Esophagus squamous epithelium (tissue), 4 donors: ENCODE measurements around the gene FMNL3.

Experiments used
- POLR2A ChIP-seq, 4 donors: fragments of 450-650 bp; IDR thresholded peaks; one replicate each; pipeline ENCODE4 v1.6.1; 2017; ENCODE audit warnings: antibody characterized with exemption in 4 of 4, mild to moderate bottlenecking in 4 of 4, moderate library complexity in 3 of 4
- TF ChIP-seq, protein P1 (sequence below), 6 experiments: fragments of 450-650 bp in 4 of 6; fragments of 200-600 bp in 2 of 6; sonication (generic) in 2 of 6; IDR thresholded peaks; one replicate each; pipeline ENCODE4 v1.5.1; 2016 to 2019; ENCODE audit warnings: antibody characterized with exemption in 6 of 6, mild to moderate bottlenecking in 4 of 6, moderate library complexity in 4 of 6

- TF ChIP-seq POLR2A (IDR thresholded peaks at IDR 0.05), result no peak
- TF ChIP-seq, protein P1, sequence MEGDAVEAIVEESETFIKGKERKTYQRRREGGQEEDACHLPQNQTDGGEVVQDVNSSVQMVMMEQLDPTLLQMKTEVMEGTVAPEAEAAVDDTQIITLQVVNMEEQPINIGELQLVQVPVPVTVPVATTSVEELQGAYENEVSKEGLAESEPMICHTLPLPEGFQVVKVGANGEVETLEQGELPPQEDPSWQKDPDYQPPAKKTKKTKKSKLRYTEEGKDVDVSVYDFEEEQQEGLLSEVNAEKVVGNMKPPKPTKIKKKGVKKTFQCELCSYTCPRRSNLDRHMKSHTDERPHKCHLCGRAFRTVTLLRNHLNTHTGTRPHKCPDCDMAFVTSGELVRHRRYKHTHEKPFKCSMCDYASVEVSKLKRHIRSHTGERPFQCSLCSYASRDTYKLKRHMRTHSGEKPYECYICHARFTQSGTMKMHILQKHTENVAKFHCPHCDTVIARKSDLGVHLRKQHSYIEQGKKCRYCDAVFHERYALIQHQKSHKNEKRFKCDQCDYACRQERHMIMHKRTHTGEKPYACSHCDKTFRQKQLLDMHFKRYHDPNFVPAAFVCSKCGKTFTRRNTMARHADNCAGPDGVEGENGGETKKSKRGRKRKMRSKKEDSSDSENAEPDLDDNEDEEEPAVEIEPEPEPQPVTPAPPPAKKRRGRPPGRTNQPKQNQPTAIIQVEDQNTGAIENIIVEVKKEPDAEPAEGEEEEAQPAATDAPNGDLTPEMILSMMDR (IDR thresholded peaks at IDR 0.05), result no peak
These were observed 41.1 kb upstream of the FMNL3 start for GRCh38 chr12:49748306-49748705.
